Adipocyte (in vitro differentiated cells): ENCODE results near the gene EPHA4.

ENCODE experiments used
- DNase-seq: peaks from one replicate; pipeline ENCODE4 v3.0.0-alpha.2; 2015; ENCODE audit warnings: low read depth
- H3K27me3 ChIP-seq: replicated peaks from 2 replicates; pipeline ENCODE4 v1.7.0; 2013; ENCODE audit warnings: mild to moderate bottlenecking, low read length, moderate library complexity; ENCODE audit not compliant: control insufficient read depth, insufficient read depth
- H3K36me3 ChIP-seq: 2 replicates; pipeline ENCODE4 v1.7.0; 2013; ENCODE audit warnings: low read length, mild to moderate bottlenecking, moderate library complexity; ENCODE audit not compliant: control insufficient read depth, insufficient read depth, severe bottlenecking
- H3K4me1 ChIP-seq: 2 replicates; pipeline ENCODE4 v1.7.0; 2013; ENCODE audit warnings: mild to moderate bottlenecking, low read length, moderate library complexity; ENCODE audit not compliant: control insufficient read depth, insufficient read depth
- H3K4me3 ChIP-seq: 2 replicates; pipeline ENCODE4 v1.7.0; 2013; ENCODE audit warnings: mild to moderate bottlenecking, low read length, moderate library complexity
- H3K9ac ChIP-seq: 2 replicates; pipeline ENCODE4 v1.7.0; 2013; ENCODE audit warnings: mild to moderate bottlenecking, low read length, moderate library complexity
- H3K9me3 ChIP-seq: 2 replicates; pipeline ENCODE4 v1.7.0; 2013; ENCODE audit warnings: mild to moderate bottlenecking, low read length, moderate library complexity; ENCODE audit not compliant: control insufficient read depth

The EPHA4 gene

DNA sequence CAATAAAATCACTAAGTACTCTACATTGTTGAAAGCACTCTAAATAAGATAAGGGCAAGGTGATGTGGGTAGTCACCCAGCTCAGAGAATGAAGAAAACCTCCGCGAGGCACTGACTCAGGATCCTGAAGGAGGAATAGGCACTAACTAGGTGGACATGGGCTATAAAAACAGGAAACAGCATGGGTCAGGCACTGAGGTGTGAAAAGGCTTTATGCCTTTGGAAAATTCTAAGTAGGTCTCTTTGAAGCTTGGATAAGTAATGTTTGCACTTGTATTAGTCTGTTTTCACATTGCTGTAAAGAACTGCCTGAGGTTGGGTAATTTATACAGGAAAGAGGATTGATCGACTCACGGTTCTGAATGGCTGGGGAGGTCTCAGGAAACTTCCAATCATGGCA lies 161.6 kb downstream of the EPHA4 start:
- Histone ChIP-seq H3K9me3 (peaks cover 7% of the 10 kb centered on the region), H3K36me3 (no peaks in the 10 kb centered on the region), H3K4me1 (no peaks in the 10 kb centered on the region), H3K27me3 (no peaks in the 10 kb centered on the region), H3K4me3 (no peak overlapping the region), H3K9ac (no peak overlapping the region)
- DNase-seq = no peak

DNA sequence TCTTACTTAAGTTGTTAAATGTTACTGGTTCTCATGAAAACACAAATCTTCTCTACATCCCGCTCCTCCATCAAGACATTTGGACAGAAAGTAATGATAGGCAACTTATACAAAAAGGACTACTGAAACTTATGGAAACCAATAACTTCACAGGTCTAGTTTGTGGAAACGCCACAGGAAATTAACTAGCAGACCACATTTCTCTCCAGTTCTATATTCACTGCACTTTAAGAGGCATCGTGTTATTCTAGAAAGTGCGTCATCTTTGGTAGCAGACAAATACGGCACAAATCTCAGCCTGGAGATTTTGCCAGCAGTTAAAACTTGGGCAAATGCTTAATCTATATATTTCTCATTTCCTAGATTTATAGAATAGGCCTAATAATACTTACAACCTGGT lies 164.3 kb downstream of the EPHA4 start:
- Histone ChIP-seq H3K4me1 (no peaks in the 10 kb centered on the region), H3K9ac (no peak overlapping the region), H3K4me3 (no peak overlapping the region), H3K27me3 (no peaks in the 10 kb centered on the region), H3K9me3 (peaks cover 7% of the 10 kb centered on the region), H3K36me3 (no peaks in the 10 kb centered on the region)
- no peak for DNase-seq

DNA sequence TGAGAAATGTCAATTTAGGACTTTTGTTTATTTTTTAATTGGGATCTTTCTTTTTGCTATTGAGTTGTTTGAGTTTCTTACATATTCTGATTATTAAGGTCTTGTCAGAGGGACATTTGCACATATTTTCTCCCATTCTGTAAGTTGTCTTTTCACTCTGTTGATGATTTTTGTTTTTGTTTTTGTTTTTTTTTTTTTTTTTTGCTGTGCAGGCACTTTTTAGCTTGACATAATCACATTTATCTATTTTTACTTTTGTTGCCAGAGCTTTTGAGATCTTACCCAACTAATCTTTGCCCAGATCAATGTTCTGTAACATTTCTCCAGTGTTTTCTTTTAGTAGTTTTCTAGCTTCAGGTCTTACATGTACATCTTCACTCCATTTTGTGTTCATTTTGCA lies 166.6 kb downstream of the EPHA4 start:
- Histone ChIP-seq H3K4me1 (no peaks in the 10 kb centered on the region), H3K9me3 (peaks cover 9% of the 10 kb centered on the region), H3K27me3 (no peaks in the 10 kb centered on the region), H3K9ac (no peak overlapping the region), H3K36me3 (no peaks in the 10 kb centered on the region), H3K4me3 (no peak overlapping the region)
- no peak for DNase-seq

DNA sequence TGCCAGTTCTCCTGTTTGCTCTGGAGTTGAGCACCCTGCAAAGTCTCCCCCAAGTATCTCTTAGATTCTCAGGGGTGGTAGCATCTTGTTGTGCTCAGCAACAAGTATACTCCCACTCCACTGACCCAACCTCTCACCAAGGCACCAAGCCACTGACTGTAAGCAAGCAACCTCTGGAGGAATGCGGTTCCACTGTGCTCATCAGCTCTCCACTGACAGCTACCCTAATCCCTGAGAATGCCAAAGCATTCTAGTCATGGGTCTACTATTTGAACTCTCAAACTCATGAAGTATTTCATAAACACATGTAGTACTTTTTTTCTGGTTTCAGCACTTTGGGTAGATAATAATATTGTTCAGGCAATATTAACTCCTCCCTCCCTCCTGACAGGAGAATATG lies 170.0 kb downstream of the EPHA4 start:
- Histone ChIP-seq H3K9me3 (peaks cover 20% of the 10 kb centered on the region), H3K9ac (no peak overlapping the region), H3K36me3 (no peaks in the 10 kb centered on the region), H3K4me3 (no peak overlapping the region), H3K27me3 (no peaks in the 10 kb centered on the region), H3K4me1 (no peaks in the 10 kb centered on the region)
- DNase-seq = peak; percentile 87

DNA sequence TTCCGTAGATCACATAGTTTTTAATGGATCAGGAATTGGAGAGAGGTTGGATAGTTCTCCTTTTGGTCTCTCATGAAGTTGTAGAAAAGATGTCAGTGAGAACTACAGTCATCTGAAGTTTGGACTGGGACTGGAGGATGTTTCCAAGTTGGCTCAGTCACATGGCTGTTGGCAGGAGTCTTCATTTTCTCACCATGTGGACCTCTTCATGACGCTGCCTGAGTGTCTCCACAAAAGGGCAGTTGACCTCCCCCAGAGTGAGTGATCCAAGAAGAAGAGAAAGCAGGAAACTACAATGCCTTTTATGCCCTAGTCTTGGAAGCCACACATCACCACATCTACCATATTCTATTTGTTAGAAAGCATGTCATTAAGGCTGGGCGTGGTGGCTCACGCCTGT lies 171.7 kb downstream of the EPHA4 start:
- Histone ChIP-seq H3K27me3 (no peaks in the 10 kb centered on the region), H3K9me3 (peaks cover 12% of the 10 kb centered on the region), H3K4me3 (no peak overlapping the region), H3K4me1 (no peaks in the 10 kb centered on the region), H3K9ac (no peak overlapping the region), H3K36me3 (no peaks in the 10 kb centered on the region)
- DNase-seq = no peak

DNA sequence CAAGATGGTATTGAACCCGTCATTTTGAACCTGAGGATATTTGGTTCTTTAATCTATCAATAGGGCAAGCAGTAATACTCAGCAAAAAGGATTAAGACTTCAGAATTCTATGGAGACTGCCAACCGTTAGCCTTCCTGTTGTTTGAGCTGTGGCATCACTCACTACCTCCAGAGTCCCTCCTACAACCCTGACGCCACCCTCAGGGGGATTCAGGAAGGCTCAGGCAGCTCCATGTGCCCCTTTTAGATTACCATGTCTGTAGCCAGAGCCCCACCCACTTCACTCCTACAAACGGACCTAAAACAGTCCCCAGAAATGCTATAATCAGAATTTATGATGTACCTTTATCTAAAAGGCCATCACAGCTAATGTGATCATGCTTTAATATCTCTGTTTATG lies 172.9 kb downstream of the EPHA4 start:
- Histone ChIP-seq H3K9ac (no peak overlapping the region), H3K4me1 (no peaks in the 10 kb centered on the region), H3K4me3 (no peak overlapping the region), H3K27me3 (no peaks in the 10 kb centered on the region), H3K9me3 (peaks cover 12% of the 10 kb centered on the region), H3K36me3 (no peaks in the 10 kb centered on the region)
- no peak for DNase-seq

DNA sequence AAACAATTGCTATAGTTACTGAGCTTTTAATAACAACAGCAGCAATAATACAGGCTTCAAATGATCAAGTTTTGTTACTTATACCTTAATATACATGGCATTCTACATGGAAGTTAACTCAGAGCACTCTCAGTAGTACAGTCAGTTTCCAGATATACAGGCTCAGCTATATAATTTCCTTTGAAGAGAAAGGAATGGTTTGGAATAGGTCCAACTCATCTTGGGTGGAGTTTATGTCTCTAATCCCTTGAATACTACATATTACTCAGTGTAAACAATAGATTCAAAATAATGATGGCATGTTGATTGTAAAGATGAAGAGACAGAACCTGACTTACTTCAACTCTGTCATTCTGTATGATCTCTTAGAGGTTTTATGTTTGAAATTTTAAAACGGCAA lies 174.9 kb downstream of the EPHA4 start:
- H3K4me3 ChIP-seq = no peak overlapping the region
- DNase-seq = peak; percentile 48

DNA sequence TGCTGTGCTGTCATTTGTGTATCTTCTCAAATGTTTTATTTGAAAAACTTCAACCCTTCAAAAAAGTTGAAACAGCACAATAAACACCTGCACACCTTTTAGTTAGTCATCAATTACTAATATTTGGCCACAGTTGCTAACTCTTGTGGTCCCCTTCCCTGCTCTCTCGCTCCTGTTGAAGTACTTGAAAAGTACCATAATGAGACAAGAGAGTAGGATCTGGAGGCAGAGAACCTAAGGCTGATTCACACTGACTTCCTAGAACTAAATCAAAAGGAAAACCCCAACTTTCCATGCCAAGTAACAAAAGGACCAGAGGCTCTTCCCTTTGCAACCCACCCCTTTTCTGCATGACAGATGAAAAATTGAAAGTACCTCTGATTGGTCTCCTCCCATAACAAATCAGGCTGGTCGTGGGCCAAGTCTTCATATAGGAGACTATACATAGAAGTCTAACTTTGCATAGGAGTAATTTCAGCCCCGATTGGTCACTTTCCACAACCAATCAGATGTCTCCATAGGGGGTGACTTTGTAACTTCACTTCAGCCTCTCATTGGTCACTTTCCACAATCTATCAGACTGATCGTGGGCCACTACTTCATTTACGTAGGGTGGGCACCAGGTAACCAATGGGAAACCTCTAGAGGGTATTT lies 179.7 kb downstream of the EPHA4 start:
- no peaks in the 10 kb centered on the region for H3K4me1 ChIP-seq

More for the DNA sequence above, 174.9 kb downstream of the EPHA4 start:
- H3K27me3 ChIP-seq = no peaks in the 10 kb centered on the region
- H3K4me1 ChIP-seq = no peaks in the 10 kb centered on the region
- no peak overlapping the region for H3K9ac ChIP-seq
- no peaks in the 10 kb centered on the region for H3K36me3 ChIP-seq
- peaks cover 12% of the 10 kb centered on the region for H3K9me3 ChIP-seq

DNA sequence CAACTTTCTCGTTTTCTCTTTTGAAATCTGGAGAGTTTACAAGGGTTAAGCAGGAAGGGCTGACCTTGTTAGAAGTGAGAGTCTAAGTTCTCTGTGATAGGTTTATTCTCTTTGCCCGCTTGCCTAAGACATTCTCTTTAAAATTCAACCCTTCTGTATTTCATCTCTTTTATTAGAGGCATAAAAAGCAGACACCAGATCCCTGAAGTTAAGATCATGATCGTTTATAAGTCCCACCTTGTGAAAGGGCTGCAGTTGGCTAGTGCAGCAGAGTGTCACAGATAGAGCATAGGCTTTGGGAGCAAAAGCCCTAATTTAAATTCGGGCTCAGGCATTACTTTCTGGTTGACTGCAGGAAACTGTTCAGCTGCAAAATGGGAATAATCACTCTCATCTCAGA lies 181.2 kb downstream of the EPHA4 start:
- no peaks in the 10 kb centered on the region for H3K27me3 ChIP-seq
- no peaks in the 10 kb centered on the region for H3K9me3 ChIP-seq
- no peaks in the 10 kb centered on the region for H3K36me3 ChIP-seq
- no peak overlapping the region for H3K9ac ChIP-seq
- no peak overlapping the region for H3K4me3 ChIP-seq
- no peaks in the 10 kb centered on the region for H3K4me1 ChIP-seq
- no peak for DNase-seq

More for the DNA sequence above, 179.7 kb downstream of the EPHA4 start:
- Histone ChIP-seq H3K4me3 (no peak overlapping the region), H3K9me3 (no peaks in the 10 kb centered on the region), H3K36me3 (no peaks in the 10 kb centered on the region), H3K9ac (no peak overlapping the region), H3K27me3 (no peaks in the 10 kb centered on the region)
- no peak for DNase-seq

DNA sequence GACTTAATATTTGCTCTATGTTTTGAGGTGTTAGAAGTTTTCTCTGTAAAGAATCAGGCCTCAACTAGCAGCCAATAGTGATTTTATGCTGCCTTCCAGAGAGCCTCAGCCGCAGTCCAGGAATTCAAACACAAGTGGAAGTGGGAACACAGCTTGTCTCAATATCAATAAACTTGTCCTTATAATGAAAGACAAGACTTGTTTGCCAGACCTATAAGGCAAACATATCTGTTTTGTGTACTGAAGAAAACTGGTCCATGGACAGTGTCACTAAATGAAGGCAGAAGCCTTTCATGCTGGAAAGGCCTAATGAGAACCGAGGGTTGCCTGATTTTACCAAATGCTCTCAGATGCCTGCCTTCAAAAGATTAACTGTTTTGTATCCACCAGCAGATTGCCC lies 182.2 kb downstream of the EPHA4 start:
- H3K27me3 ChIP-seq = no peaks in the 10 kb centered on the region

DNA sequence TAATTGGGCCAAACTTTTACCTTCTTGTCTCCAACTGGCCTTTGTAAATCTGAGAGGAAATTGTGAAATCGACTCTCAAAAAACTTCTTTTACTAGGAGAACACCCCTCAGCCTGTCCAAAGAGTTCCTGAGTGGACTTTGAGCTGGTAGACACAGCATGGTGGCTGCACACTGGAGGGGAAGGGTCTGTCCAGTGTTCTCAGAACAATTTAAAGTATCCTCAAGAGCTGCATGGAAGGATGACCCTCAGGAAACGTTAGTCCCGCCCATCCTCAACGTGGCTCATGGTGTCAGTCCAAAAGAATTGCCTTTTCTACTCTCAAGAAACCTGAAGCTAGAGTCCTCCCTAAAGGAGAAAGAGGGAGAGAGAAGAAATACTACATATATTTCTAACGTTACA lies 182.7 kb downstream of the EPHA4 start:
- no peaks in the 10 kb centered on the region for H3K36me3 ChIP-seq
- H3K4me3 ChIP-seq = no peak overlapping the region
- DNase-seq = peak; percentile 19

More for the DNA sequence above, 182.2 kb downstream of the EPHA4 start:
- Histone ChIP-seq H3K9me3 (no peaks in the 10 kb centered on the region), H3K36me3 (no peaks in the 10 kb centered on the region), H3K4me1 (no peaks in the 10 kb centered on the region), H3K9ac (no peak overlapping the region), H3K4me3 (no peak overlapping the region)
- no peak for DNase-seq

DNA sequence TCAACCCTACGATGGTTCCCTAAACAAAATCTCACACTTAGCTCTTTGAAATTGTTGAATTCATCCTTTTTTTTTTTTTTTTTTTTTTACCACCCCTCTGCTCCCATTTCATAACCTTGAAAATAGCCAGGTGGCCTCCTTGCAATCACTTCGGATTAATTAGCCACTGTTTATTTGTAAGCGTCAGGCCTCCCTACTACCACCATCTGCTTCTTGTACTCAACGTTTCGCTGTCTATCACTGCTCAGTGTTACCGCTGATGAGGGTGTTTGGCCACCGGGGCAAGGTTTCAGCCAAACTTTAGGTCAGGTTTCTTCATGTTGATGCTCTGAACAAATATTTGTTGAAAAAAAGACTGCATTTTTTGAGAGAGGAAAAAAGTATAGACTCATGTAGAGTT lies 183.2 kb downstream of the EPHA4 start:
- H3K36me3 ChIP-seq = no peaks in the 10 kb centered on the region
- H3K4me1 ChIP-seq = no peaks in the 10 kb centered on the region
- H3K27me3 ChIP-seq = no peaks in the 10 kb centered on the region
- H3K9ac ChIP-seq = no peak overlapping the region
- H3K9me3 ChIP-seq = no peaks in the 10 kb centered on the region
- no peak for DNase-seq
- H3K4me3 ChIP-seq = no peak overlapping the region

More for the DNA sequence above, 182.7 kb downstream of the EPHA4 start:
- Histone ChIP-seq H3K9me3 (no peaks in the 10 kb centered on the region), H3K4me1 (no peaks in the 10 kb centered on the region), H3K9ac (no peak overlapping the region), H3K27me3 (no peaks in the 10 kb centered on the region)
